Heart left ventricle (tissue), 16 donors: ENCODE measurements around the gene DSCAM. TPM values are rescaled to one million over a fixed set of nuclear protein-coding genes. Genes with fewer than 3 reads are reported as not detected.

Source experiments
- ATAC-seq, 4 donors: fragments of 200-7000 bp; cut with Tn5 transposase; one replicate each; pipeline ENCODE4 v1.9.1; 2020 to 2022; ENCODE audit warnings: moderate library complexity in 4 of 4, mild to moderate bottlenecking in 3 of 4, moderate number of reproducible peaks in 1 of 4
- DNase-seq, 5 donors: peaks; one replicate each; pipeline ENCODE4 v3.0.0-alpha.2; 2020
- H3K27ac ChIP-seq, 12 donors: fragments of 200-600 bp; sonication (generic) in 4 of 12; one replicate each; pipeline versions ENCODE4 v1.5.0 to v1.8.0; 2016 to 2022; ENCODE audit warnings: mild to moderate bottlenecking in 2 of 12
- H3K27me3 ChIP-seq, 9 donors: fragments of 200-600 bp; sonication (generic) in 2 of 9; one replicate each; pipeline versions ENCODE4 v1.5.1 to v1.8.0; 2016 to 2022; ENCODE audit warnings: mild to moderate bottlenecking in 3 of 9
- H3K36me3 ChIP-seq, 9 donors: fragments of 200-600 bp; sonication (generic) in 2 of 9; one replicate each; pipeline versions ENCODE4 v1.5.0 to v1.8.0; 2018 to 2022; ENCODE audit warnings: mild to moderate bottlenecking in 2 of 9
- H3K4me1 ChIP-seq, 12 donors: fragments of 200-600 bp; sonication (generic) in 4 of 12; one replicate each; pipeline versions ENCODE4 v1.5.0 to v1.8.0; 2016 to 2022; ENCODE audit warnings: mild to moderate bottlenecking in 3 of 12
- H3K4me3 ChIP-seq, 12 donors: fragments of 200-600 bp; sonication (generic) in 4 of 12; one replicate each; pipeline versions ENCODE4 v1.5.0 to v1.8.0; 2017 to 2022; ENCODE audit warnings: mild to moderate bottlenecking in 9 of 12, moderate library complexity in 4 of 12
- H3K9me3 ChIP-seq, 12 donors: fragments of 200-600 bp; sonication (generic) in 4 of 12; one replicate each; pipeline versions ENCODE4 v1.5.0 to v1.8.0; 2016 to 2022; ENCODE audit warnings: mild to moderate bottlenecking in 1 of 12
- POLR2A ChIP-seq, 2 donors: fragments of 450-650 bp; IDR thresholded peaks; one replicate each; pipeline ENCODE4 v1.6.1; 2017; ENCODE audit warnings: antibody characterized with exemption in 2 of 2, mild to moderate bottlenecking in 2 of 2, moderate library complexity in 2 of 2
- WGBS, 4 donors: extraction: QIAGEN DNeasy Blood & Tissue Kit in 2 of 4; methylation state at CpG; one replicate each; pipeline versions ENCODE4 v1.1.5 to v1.1.7; 2013 to 2018; 5-methylcytosine and 5-hydroxymethylcytosine counted together
- intact Hi-C, 10 donors: fragments of 100-400 bp; cut with DNase I; formaldehyde crosslinking; loops; one replicate each; pipeline versions ENCODE4 v1.11.1 to v1.14.2; 2022
- polyA plus RNA-seq, 2 donors: library from polyadenylated mRNA; stranded (reverse); fragments of 200-250 nt; gene quantifications; one replicate each; pipeline ENCODE4 v1.2.3, GENCODE V29; 2013
- total RNA-seq, 9 donors: library from RNA; depleted of rRNA in 2 of 9; stranded (reverse); fragments of >200 nt in 2 of 9; fragmentation: NEBNext Ultra II Directional in 3 of 9; extraction: Animal tissue kit (Norgen Biotek cat#: 25700) in 3 of 9; gene quantifications; one replicate each; pipeline versions ENCODE4 v1.1.0 to v1.2.4, GENCODE V29; 2016 to 2023
- TF ChIP-seq, protein P1 (sequence below), 12 donors: fragments of 200-600 bp; sonication (generic) in 4 of 12; IDR thresholded peaks; one replicate each; pipeline versions ENCODE4 v1.5.0 to v1.8.0; 2018 to 2022; ENCODE audit warnings: antibody characterized with exemption in 12 of 12, mild to moderate bottlenecking in 5 of 12
- donor health status: ischemic (EF 13 %, LVEDD 7.1; RV severe dilation, severe dysfunction).
- donor health status: healthy with polysubstance abuse.
- donor health status: DM: no; HTN: yes; CAD: no.
- donor health status: DM: no; HTN: no; CAD: no.
- donor health status: ischemic (EF 25% LVEDD 6.9; RV normal size, moderate dysfunction).
- donor health status: ischemic (EF 25% LVEDD 5.7; RV mildly dilated, moderate dysfunction).
- donor health status: healthy.
- donor health status: DM: yes; HTN: yes; CAD: no.
- donor health status: ischemic (EF 35%, LVEDD 5.7; RV mildly dilated, moderate dysfunction).
- donor health status: nonischemic (EF 11% LVEDD 7.7; RV severe dilation, severe dysfunction).
- donor health status: DM: yes; HTN: yes; CAD: no.
- donor health status: PGD.
- donor health status: ischemic (EF 29% LVEDD 5.4; RV normal size, mild dysfunction).
- donor health status: nonischemic (EF 23%, LVEDD 6.1; RV moderate dilation, normal function).

The DSCAM gene
- total and polyA plus RNA-seq, 11 donors: 0.03 TPM; not detected in 10

DNA sequence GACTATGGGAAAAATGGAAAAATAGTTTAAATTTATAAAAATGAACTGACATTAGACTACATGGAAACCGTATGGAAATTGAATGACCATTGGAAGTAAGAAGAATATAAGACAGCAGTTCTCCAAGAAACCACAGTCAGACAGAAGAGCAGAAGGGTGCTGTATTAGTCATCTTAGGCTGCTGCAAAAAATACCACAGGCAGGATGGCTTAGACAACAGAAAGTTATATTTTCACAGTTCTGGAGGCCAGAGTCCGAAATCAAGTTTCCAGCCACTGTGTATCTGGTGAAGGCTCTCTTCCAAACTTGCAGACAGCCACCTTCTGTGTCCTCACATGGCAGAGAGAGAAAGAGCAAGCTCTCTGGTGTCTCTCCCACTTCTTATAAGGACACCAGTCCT is 175.2 kb downstream of the DSCAM start:
- Histone ChIP-seq H3K27ac (no peak overlapping the region), H3K27me3 (no peaks in the 10 kb centered on the region), H3K4me1 (no peaks in the 10 kb centered on the region), H3K36me3 (no peaks in the 10 kb centered on the region), H3K9me3 (no peaks in the 10 kb centered on the region), H3K4me3 (no peak overlapping the region)
- ATAC-seq (no peak), DNase-seq (no peak)
- intact Hi-C loops: no loop called here
- WGBS, 4 donors: 81 to 93% (median 88%) methylated on average over 2 of the region's 2 CpGs
- no peak for TF ChIP-seq POLR2A (IDR thresholded peaks at IDR 0.05)
- TF ChIP-seq, protein P1, sequence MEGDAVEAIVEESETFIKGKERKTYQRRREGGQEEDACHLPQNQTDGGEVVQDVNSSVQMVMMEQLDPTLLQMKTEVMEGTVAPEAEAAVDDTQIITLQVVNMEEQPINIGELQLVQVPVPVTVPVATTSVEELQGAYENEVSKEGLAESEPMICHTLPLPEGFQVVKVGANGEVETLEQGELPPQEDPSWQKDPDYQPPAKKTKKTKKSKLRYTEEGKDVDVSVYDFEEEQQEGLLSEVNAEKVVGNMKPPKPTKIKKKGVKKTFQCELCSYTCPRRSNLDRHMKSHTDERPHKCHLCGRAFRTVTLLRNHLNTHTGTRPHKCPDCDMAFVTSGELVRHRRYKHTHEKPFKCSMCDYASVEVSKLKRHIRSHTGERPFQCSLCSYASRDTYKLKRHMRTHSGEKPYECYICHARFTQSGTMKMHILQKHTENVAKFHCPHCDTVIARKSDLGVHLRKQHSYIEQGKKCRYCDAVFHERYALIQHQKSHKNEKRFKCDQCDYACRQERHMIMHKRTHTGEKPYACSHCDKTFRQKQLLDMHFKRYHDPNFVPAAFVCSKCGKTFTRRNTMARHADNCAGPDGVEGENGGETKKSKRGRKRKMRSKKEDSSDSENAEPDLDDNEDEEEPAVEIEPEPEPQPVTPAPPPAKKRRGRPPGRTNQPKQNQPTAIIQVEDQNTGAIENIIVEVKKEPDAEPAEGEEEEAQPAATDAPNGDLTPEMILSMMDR (IDR thresholded peaks at IDR 0.05): no peak

DNA sequence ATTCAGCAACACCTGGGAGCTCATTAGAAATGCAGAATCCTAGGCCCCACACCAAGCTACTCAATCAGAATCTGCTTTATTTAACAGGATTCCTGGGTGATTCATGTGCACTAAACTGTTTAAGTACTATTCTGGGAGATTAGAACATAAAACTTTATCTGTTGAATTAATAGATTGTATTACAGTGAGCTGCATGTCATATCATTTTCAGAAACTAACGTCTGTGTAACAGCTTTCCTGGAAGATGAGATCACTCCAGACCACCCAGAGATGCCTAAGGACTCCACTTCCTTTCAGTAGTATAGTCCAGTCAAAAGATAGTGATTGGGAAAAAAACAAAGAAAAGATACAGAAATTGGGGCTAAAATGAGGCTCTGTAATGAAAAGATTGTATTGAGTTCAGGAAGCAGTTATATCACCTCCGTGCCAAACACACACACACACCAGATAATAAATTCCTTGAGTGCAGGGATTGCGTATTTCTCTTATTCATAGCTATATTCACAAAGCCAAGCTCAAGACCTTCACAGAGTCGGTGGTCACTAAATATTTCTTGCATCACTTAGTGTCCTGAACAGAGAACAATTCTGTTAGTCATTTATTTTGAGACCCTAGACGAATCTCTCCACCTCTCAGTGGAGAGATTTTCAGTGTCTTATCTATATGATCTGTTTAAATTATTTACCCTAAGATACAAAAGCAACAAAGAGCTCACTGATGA is 178.2 kb downstream of the DSCAM start:
- no peaks in the 10 kb centered on the region for H3K9me3 ChIP-seq
- H3K27ac ChIP-seq: no peak overlapping the region
- H3K4me1 ChIP-seq: no peaks in the 10 kb centered on the region
- ATAC-seq: no peak
- 36 to 57% (median 44%) methylated on average over 5 of the region's 5 CpGs for WGBS, 4 donors
- intact Hi-C loops: no loop called here
- no peaks in the 10 kb centered on the region for H3K36me3 ChIP-seq
- DNase-seq: no peak
- H3K27me3 ChIP-seq: no peaks in the 10 kb centered on the region
- no peak overlapping the region for H3K4me3 ChIP-seq
- no peak for TF ChIP-seq POLR2A (IDR thresholded peaks at IDR 0.05)
- TF ChIP-seq, protein P1 (IDR thresholded peaks at IDR 0.05): no peak

DNA sequence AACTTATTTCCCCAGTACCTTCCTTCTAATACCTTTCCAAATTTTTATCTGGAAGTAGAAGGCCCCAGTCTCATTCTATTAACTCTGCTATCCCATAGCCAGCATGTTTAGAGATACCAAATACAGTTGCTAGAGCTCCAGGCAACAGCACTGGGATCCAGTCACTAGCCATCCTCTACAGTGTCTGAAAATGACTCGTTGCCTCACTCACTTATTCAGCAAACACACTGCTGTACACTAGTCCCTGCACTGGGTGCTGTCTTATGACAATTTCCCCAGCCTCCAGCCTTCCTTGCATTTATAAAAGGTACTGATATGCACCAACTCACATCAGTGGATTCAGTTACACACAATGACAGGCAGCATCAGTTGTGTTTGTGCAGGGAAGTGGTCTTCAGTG is 179.0 kb downstream of the DSCAM start:
- no peak for TF ChIP-seq POLR2A (IDR thresholded peaks at IDR 0.05)
- TF ChIP-seq, protein P1 (IDR thresholded peaks at IDR 0.05): no peak
- H3K27me3 ChIP-seq: no peaks in the 10 kb centered on the region
- H3K36me3 ChIP-seq: no peaks in the 10 kb centered on the region
- 71 to 91% (median 82%) methylated on average over 1 of the region's 1 CpG for WGBS, 4 donors
- intact Hi-C loops: no loop called here
- no peaks in the 10 kb centered on the region for H3K4me1 ChIP-seq
- DNase-seq (no peak), ATAC-seq (no peak)
- no peak overlapping the region for H3K27ac ChIP-seq
- H3K9me3 ChIP-seq: no peaks in the 10 kb centered on the region
- no peak overlapping the region for H3K4me3 ChIP-seq

DNA sequence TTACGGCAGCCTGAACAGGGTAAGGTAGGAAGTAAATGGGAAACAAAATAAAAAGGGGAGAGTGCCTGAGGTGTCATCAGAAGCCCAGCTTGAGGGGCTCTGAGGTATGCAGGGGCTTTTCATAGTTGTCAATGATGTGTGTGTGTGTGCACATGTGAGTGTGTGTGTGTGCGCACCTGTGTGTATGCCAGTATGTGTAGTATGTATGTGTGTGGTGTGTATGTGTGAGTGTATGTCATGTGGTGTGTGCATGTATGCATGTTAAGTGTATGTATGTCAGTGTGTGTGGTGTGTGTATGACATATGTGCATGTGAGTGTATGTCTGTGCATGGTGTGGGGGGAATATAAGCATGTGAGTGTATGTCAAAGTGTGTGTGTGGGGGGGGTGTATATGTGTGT is 184.1 kb downstream of the DSCAM start:
- Histone ChIP-seq H3K4me1 (no peaks in the 10 kb centered on the region), H3K27me3 (peaks cover 0 to 4% (median 0%) of the 10 kb centered on the region in 9 donors), H3K9me3 (no peaks in the 10 kb centered on the region), H3K27ac (no peak overlapping the region), H3K4me3 (no peak overlapping the region), H3K36me3 (no peaks in the 10 kb centered on the region)
- ATAC-seq (peak in 1 of 4 donors; percentile 31), DNase-seq (no peak)
- TF ChIP-seq, protein P1 (IDR thresholded peaks at IDR 0.05): no peak
- TF ChIP-seq POLR2A (IDR thresholded peaks at IDR 0.05): no peak
- WGBS, 4 donors: 88 to 96% (median 93%) methylated on average over 2 of the region's 2 CpGs
- intact Hi-C loops: no loop called here
